NCI-H2081 (cell line): ENCODE data around the gene SPINK14.

ENCODE experiments used
- DNase-seq, 2 experiments: peaks; one replicate each; lab custom pipeline; 2025; lab: John Stamatoyannopoulos, UW

SPINK14 gene, protein sequence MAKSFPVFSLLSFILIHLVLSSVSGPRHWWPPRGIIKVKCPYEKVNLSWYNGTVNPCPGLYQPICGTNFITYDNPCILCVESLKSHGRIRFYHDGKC

DNA sequence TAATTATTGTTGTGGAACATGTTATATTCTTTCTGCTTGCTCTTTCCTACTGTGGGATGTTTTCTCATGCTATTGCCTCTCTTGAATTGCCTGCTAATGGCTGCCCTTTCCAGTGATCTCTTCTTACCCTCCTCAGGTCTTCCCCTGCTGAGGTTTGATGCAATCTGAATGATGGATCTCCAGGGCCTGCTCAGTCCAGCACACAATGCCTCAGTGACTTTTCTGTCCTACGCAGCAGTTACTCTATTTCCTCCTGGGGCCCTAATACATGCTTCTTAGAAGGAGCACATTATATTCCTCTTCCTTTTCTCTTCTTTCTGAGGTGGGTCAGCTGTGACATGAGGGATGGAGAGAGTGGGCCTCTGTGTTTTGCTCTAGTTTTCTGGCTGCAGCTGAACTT, at the start of gene SPINK14:
Gene SPINK14 (plus strand): TSS at position 301 of the 400 bp plus-strand sequence. CDS start 1,187 bp downstream, outside the sequence.
- no peak for DNase-seq

DNA sequence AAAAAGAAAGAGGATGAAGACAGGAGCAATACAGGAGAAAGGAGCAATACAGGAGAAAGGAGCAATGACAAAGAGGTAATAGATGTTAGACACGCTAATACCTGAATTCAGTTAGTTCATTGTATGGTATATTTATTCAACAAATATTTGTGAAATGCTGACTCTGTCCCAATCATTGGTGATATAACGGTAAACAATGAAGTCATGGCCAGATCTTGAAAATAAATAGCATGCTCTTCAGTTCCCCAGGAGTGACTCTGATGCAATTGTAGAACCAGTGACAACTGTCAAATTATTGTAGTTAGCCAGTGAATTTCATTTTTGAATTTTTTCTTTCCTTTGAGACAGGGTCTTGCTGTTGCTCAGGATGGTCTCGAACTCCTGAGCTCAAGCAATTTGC, 48.0 kb upstream of the SPINK14 start:
- DNase-seq: no peak

- DNase-seq: no peak
Measured at GRCh38 chr5:148125641-148126040, 42.7 kb upstream of the SPINK14 start.

DNA sequence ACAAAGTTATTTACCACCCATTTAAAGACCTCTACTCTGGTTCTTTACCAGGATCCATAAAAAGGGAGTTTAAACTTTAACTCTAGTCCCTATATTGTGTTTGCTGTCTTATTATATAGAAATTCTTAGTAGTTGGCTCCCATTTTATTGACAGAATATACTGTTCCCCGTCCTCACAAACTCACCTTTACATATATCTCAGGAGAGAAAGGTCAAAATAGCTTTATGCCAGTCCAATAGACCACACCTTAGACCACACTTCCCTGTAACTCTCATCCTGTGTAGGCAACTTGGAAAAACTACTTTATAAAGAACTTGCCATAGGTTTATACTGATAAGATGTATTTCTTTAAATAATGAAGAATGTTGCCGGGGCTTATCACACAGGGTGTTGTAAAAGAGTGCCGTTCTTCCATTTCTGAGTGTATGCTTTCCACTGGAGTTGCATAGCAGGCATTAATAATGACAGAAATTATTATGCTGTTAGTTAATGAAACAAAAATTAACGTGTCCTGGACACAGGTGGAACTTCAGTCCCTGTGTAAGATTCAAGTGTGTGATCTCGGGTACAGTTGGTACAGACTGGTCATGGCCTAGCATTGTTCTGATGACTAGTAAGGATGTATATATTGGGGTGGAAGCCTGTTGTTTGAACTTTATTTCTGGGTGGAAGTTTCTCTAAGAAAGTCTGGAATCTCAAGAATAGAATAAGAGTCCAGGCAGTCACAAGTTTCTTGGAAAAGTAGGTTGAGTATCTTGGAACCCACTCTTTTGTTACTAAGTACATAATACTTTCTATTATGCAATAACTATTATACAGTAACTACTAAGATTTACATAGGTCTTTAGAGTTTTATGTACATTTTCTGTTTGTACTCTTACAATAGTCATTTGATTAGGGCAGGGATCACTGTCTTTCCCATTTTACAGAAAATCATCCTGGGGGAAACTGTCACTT, 33.0 kb upstream of the SPINK14 start:
- DNase-seq: no peak

DNA sequence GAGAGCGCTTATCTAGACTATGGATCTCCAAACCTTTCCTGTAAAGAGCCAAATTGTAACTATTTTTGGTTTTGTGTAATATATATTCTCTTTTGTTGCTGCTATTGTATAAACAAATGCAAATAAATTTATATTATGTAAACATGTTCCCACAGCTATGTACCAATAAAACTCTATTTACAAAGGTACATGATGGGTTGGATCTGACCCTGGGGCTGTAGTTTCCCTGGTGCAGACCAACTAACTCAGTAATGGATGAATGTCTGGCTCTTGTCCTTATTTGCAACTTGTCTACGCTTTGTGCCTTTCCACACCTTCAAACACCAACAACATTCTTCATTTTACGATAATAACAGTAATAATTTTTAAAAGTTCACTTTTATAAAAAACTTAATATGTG, 27.5 kb upstream of the SPINK14 start:
- no peak for DNase-seq

GRCh38 chr5:148141645-148142044, 26.7 kb upstream of the SPINK14 start:
- no peak for DNase-seq

GRCh38 chr5:148145916-148146315, 22.4 kb upstream of the SPINK14 start:
- no peak for DNase-seq

DNA sequence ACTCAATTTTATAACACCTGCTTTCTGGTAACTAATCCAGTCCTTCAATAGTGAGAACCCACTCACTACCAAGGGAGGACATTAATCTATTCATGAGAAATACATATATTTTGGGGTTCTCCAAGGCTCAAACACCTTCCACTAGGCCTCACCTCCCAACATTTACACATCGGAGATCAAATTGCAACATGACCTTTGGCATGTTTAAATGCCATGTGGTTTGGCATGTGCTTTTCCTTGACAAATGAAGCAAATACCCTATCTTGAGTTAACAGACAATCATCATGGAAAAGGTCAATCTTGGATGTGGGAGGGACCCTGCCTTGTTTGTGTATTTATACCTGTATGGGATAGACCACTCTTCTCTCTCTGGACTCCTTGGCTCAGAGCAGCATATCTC, 21.9 kb upstream of the SPINK14 start:
- DNase-seq: no peak

GRCh38 chr5:148147415-148147814, 20.9 kb upstream of the SPINK14 start:
- DNase-seq: no peak

DNA sequence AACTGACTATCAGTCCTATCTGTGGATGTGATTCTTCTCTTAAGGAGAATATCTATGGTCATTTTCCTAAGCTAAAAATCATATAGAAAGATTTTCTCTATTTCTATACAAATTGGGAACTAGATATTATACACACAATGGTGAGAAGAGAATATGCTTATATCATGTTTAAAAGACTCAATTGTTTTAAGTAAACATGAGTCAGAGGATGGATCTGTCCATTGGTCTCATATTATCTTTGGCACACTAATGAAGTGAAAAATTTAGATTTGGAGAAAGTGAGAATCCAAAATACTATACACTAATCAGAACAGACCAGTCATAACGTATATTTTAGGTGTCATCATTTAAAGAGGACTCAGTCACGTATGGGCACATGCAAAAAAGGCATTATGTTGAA, 16.5 kb upstream of the SPINK14 start:
- no peak for DNase-seq

DNA sequence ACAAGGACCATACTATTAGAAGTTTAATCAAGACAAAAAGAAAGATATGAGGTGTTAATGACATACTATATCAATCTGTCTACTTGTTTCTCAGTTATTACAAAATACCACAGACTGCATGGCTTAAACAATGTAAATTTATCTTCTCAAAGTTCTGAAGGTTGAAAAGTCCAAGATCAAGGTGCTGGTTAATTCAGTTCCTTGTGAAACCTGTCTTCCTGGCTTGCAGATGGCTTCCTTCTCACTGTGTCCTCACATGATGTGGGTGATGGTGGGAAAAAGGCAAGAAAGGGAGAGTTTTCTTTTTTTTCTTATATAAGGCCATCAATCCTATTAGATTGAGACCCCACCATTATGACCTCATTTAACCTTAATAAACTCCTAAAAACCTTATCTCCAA, 15.6 kb upstream of the SPINK14 start:
- DNase-seq: no peak

GRCh38 chr5:148156609-148157008, 11.7 kb upstream of the SPINK14 start:
- DNase-seq: no peak

GRCh38 chr5:148162038-148162437, 6.3 kb upstream of the SPINK14 start:
- DNase-seq: no peak

- no peak for DNase-seq
Measured at GRCh38 chr5:148163345-148163744, 5.0 kb upstream of the SPINK14 start.

DNA sequence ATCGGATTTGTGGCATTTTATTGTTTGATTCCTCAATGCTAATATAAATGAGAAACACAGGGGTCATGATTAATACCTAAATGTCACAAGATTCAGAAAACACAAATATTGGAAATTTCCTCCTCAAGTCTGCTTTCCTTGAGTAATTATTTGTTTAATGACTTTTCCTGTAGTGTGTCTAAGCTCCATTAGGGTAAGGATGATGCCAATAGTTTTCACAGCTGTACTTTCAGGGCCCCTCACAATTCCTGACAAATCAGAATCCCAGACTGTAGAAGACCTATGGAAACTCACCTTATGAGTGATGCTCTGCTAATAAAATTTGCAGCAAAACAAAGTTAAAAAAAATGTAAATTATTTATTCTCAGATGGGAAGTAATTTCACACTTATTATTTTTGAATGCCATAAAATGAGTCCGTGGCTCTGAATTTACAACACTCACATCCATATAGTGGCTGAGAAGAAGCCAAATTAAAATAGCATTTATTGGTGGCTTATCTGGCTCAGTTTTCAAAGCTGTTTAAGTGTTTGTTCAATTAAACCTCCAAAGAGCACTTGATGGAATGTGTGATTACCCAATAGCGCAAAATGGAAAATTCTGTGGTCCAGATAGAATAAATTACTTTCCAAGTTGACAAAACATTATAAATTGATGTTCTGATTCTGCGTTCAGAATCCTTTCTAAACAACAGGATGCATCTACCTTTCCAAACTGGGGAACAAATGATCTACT, 1.6 kb upstream of the SPINK14 start:
- no peak for DNase-seq

- no peak for DNase-seq
Measured at GRCh38 chr5:148172377-148172776, 4.0 kb downstream of the SPINK14 start.

- DNase-seq: no peak
Measured at GRCh38 chr5:148176480-148176879, 8.1 kb downstream of the SPINK14 start.

DNA sequence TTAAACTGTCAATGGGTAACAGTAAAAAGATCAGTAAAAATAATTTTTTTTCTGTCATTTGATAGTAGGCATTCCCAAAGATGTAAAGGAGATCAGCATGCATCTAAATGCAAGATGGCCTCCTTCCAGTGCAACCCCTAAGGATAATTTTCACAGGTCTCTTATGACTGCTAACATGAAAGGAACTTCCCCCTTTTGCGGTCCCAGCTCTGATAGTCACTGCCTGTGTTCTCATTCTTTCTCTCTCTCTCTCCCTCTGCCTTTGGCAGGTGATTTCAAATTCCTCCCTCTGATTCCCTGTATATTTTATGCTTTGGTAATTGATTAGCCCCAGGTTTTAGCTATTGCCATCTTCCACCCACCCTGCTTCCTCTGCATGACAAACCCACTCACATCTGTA, 8.9 kb downstream of the SPINK14 start:
- no peak for DNase-seq

DNA sequence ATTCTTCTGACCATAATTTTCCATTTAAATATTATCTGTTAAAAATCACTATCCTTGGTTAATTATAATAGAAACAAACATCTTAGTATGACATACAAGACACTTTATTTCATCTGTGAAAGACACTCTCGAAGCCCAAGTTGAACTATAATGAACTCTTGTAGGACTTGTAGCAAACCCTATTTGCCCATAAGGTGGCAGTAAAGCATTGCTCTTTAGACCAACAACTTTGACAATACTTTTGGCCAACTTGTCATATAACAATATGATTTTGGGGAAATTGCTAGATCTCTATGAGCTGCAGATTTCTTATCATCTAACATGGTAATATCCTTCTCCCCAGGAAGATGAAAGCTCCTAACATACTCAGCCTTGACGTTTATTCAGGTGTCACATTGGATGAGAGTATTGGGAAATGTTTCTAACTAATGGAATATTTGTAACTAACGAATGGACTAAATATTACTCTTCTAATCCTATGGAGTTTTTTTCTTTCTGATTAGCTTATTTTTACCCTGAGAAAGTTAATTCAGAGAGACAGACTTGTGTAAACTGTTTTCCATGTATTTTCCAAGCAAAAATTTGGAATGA, 11.0 kb downstream of the SPINK14 start:
- DNase-seq: peak; percentile 38 to 54

GRCh38 chr5:148186248-148187003, 18.1 kb downstream of the SPINK14 start:
- no peak for DNase-seq

DNA sequence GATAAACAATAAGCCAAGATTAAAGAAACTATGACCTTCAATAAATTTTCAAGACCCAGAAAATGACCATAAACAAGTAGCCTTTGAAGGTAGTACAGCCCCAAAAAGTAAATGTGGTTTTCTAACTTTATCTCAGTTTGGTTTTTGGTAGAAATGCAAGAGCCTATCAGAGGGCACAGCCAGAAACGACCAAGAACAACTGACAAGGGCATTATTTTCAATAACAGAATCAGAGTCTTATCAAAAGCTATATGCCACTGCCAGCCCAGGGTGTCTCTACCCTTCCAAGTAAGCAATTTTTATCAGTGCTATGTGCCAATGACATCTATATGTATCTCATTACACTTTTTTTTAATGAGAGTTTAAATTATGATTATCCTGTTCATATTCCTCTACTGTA, 22.7 kb downstream of the SPINK14 start:
- no peak for DNase-seq

GRCh38 chr5:148193202-148193601, 24.9 kb downstream of the SPINK14 start:
- DNase-seq: no peak
